Endothelial cell of umbilical vein (primary cell): ENCODE data around the gene FRZB. TPM values are rescaled to one million over a fixed set of nuclear protein-coding genes. Genes with fewer than 3 reads are reported as not detected.
A peak's percentile ranks its signal among the peaks of the same experiment; 100 is the strongest.

Experiments
- BruUV-seq: library from RNA; stranded (reverse); fragments of 400-500 nt; replicated peaks from 2 replicates; lab custom pipeline; 2021; lab: Mats Ljungman, UMichigan
- CTCF ChIA-PET: fragments of 300-600, 350-600 bp; sonication (Branson Sonifier 250); formaldehyde crosslinking; loops from one replicate; lab custom pipeline; 2021; ENCODE audit warnings: antibody characterized with exemption, inconsistent platforms; lab: Charles Lee
- POLR2A ChIA-PET: fragments of 300-600, 350-600 bp; sonication (Branson Sonifier 250); formaldehyde crosslinking; loops from one replicate; lab custom pipeline; 2021; ENCODE audit warnings: antibody characterized with exemption, inconsistent platforms; lab: Charles Lee
- DNase-seq: peaks from one replicate; pipeline ENCODE4 v3.0.0-alpha.2; 2011; ENCODE audit warnings: low read depth, low spot score
- FAIRE-seq: peaks from 2 replicates; lab custom pipeline; 2011; peaks lifted over from hg19 to GRCh38; lab: Jason Lieb, UNC
- H2AFZ ChIP-seq: 2 replicates; pipeline ENCODE4 v1.6.0; 2012; ENCODE audit warnings: low read depth, low read length, control low read depth, inconsistent platforms
- H3K27ac ChIP-seq: 2 replicates; pipeline ENCODE4 v1.5.1; 2011; ENCODE audit warnings: low read depth, mild to moderate bottlenecking, control low read depth, low read length, moderate library complexity; ENCODE audit not compliant: insufficient read depth
- H3K27me3 ChIP-seq, 2 experiments: 2 replicates each; pipeline versions ENCODE4 v1.6.0 to v1.6.1; 2011; ENCODE audit warnings: low read length in 2 of 2, mixed read lengths in 1 of 2; ENCODE audit not compliant: control insufficient read depth in 2 of 2, insufficient read depth in 2 of 2
- H3K36me3 ChIP-seq, 2 experiments: 2 replicates in 1 of 2; 3 replicates in 1 of 2; pipeline ENCODE4 v1.5.1; 2011; ENCODE audit warnings: low read length in 2 of 2, mild to moderate bottlenecking in 1 of 2, moderate library complexity in 1 of 2; ENCODE audit not compliant: control insufficient read depth in 2 of 2, insufficient read depth in 2 of 2; ENCODE audit errors: extremely low read depth in 1 of 2
- H3K4me1 ChIP-seq: 3 replicates; pipeline ENCODE4 v1.5.1; 2011; ENCODE audit warnings: mild to moderate bottlenecking, low read length; ENCODE audit not compliant: control insufficient read depth, insufficient read depth; ENCODE audit errors: extremely low read depth
- H3K4me2 ChIP-seq: 2 replicates; pipeline ENCODE4 v1.6.1; 2011; ENCODE audit warnings: low read length, control low read depth, mixed read lengths; ENCODE audit not compliant: insufficient read depth
- H3K4me3 ChIP-seq, 3 experiments: fragments of 200-600 bp in 1 of 3; sonication (generic), shearing (Covaris generic) in 1 of 3; replicated peaks in 1 of 3; 2 replicates each; pipeline ENCODE4 v1.5.1; 2011 to 2016; ENCODE audit warnings: control low read depth in 3 of 3, low read length in 3 of 3, mild to moderate bottlenecking in 2 of 3, inconsistent platforms in 1 of 3, low read depth in 1 of 3, moderate library complexity in 1 of 3; ENCODE audit not compliant: insufficient read depth in 1 of 3
- H3K79me2 ChIP-seq: 2 replicates; pipeline ENCODE4 v1.6.0; 2012; ENCODE audit warnings: low read length, inconsistent platforms; ENCODE audit not compliant: control insufficient read depth, insufficient read depth
- H3K9ac ChIP-seq: replicated peaks from 2 replicates; pipeline ENCODE3; 2011; ENCODE audit warnings: low read length, control low read depth; ENCODE audit not compliant: insufficient read depth; ENCODE audit errors: extremely low read depth
- H3K9me1 ChIP-seq: replicated peaks from 3 replicates; pipeline ENCODE4 v1.6.0; 2011; ENCODE audit warnings: mild to moderate bottlenecking, low read length; ENCODE audit not compliant: control insufficient read depth, insufficient read depth; ENCODE audit errors: extremely low read depth
- H3K9me3 ChIP-seq: replicated peaks from 2 replicates; pipeline ENCODE4 v1.5.1; 2012; ENCODE audit warnings: low read length, inconsistent platforms; ENCODE audit not compliant: control insufficient read depth, insufficient read depth
- H4K20me1 ChIP-seq: replicated peaks from 2 replicates; pipeline ENCODE3; 2011; ENCODE audit warnings: mild to moderate bottlenecking, low read length; ENCODE audit not compliant: control insufficient read depth, insufficient read depth; ENCODE audit errors: extremely low read depth
- CTCF ChIP-seq, 2 donors: IDR thresholded peaks; 1 replicate in 1 of 2; 2 replicates in 1 of 2; pipeline ENCODE4 v1.5.1; 2011; ENCODE audit warnings: low read length in 2 of 2, mild to moderate bottlenecking in 2 of 2, moderate library complexity in 2 of 2, control low read depth in 1 of 2, inconsistent platforms in 1 of 2, low read depth in 1 of 2; ENCODE audit not compliant: insufficient read depth in 1 of 2; ENCODE audit errors: extremely low read depth in 1 of 2
- EZH2 ChIP-seq: IDR thresholded peaks from 2 replicates; pipeline ENCODE4 v1.6.1; 2012; ENCODE audit warnings: borderline replicate concordance, low read depth, mild to moderate bottlenecking, moderate library complexity, low read length, inconsistent platforms; ENCODE audit not compliant: severe bottlenecking
- FOS ChIP-seq: IDR thresholded peaks from 2 replicates; pipeline ENCODE4 v1.6.1; 2011; ENCODE audit warnings: mild to moderate bottlenecking, low read length, moderate library complexity, borderline replicate concordance; ENCODE audit not compliant: insufficient read depth
- GATA2 ChIP-seq: IDR thresholded peaks from 2 replicates; pipeline ENCODE4 v1.7.0; 2011; ENCODE audit warnings: low read depth, mild to moderate bottlenecking, moderate library complexity, mixed read lengths, low read length; ENCODE audit not compliant: insufficient read length, insufficient read depth
- JUN ChIP-seq: IDR thresholded peaks from 2 replicates; pipeline ENCODE4 v1.6.1; 2011; ENCODE audit warnings: borderline replicate concordance, low read depth; ENCODE audit not compliant: insufficient read length, insufficient read depth
- MAX ChIP-seq: IDR thresholded peaks from 2 replicates; pipeline ENCODE4 v1.6.1; 2011; ENCODE audit not compliant: insufficient read depth, insufficient read length
- MYC ChIP-seq: IDR thresholded peaks from one replicate; pipeline ENCODE4 v1.6.1; 2011; ENCODE audit warnings: mild to moderate bottlenecking, low read depth, low read length
- POLR2A ChIP-seq: IDR thresholded peaks from 2 replicates; pipeline ENCODE4 v1.6.1; 2012; ENCODE audit warnings: low read depth, mild to moderate bottlenecking, control low read depth, low read length
- POLR2AphosphoS5 ChIP-seq: IDR thresholded peaks from 2 replicates; pipeline ENCODE4 v1.6.1; 2012; ENCODE audit warnings: low read depth, mild to moderate bottlenecking, control low read depth, low read length, moderate library complexity; ENCODE audit not compliant: insufficient read depth
- dilution Hi-C: fragments of 300-500 bp; cut with MboI; formaldehyde crosslinking; loops from one replicate; pipeline ENCODE4 v1.15.0; 2019; ENCODE audit warnings: low sequenced_read_pairs; ENCODE audit not compliant: extremely low pct_ligation_motif_present
- intact Hi-C: fragments of 100-400 bp; cut with micrococcal nuclease; formaldehyde crosslinking; loops from one replicate; pipeline ENCODE4 v1.10.0; 2022
- polyA plus RNA-seq, 4 experiments: library from polyadenylated mRNA; depleted of rRNA in 3 of 4; stranded (reverse) in 3 of 4; unstranded in 1 of 4; fragments of >200 nt; gene quantifications; 2 replicates each; pipeline versions ENCODE4 v1.2.1 to v1.2.3, GENCODE V29; 2011 to 2012; ENCODE audit warnings: missing spikeins in 1 of 4
- total RNA-seq: library from RNA; stranded (reverse); gene quantifications from 2 replicates; pipeline ENCODE4 v1.2.3, GENCODE V29; 2021

Gene FRZB
- total and polyA plus RNA-seq, 2 donors (not counting 3 experiments of a cell fraction or from before 2014, with no cell fraction given) = 0.04 TPM; not detected in 1

GRCh38 chr2:182912518-182912915 is 46.1 kb upstream of the FRZB start:
- Histone ChIP-seq H3K79me2 (no peaks in the 10 kb centered on the region), H3K27ac (no peak overlapping the region), H3K4me3 (no peak overlapping the region), H3K4me2 (no peak overlapping the region), H3K36me3 (peaks cover 3% of the 10 kb centered on the region in 2 experiments), H3K9ac (no peak overlapping the region), H3K9me1 (no peaks in the 10 kb centered on the region), H3K4me1 (no peaks in the 10 kb centered on the region), H2AFZ (no peak overlapping the region), H3K27me3 (no peaks in the 10 kb centered on the region), H3K9me3 (no peaks in the 10 kb centered on the region), H4K20me1 (peaks cover 2% of the 10 kb centered on the region)
- intact Hi-C loops (no loop called here), dilution Hi-C loops (no loop called here)
- peak; percentile 31 for FAIRE-seq
- POLR2A ChIA-PET = no interaction called here
- no peak for DNase-seq
- no peak for TF ChIP-seq JUN
- no peak for TF ChIP-seq POLR2AphosphoS5
- no peak for TF ChIP-seq CTCF (IDR thresholded peaks at IDR 0.05; ENCODE audit: extremely low read depth in 1 of 2, insufficient read depth in 1 of 2, low read depth in 1 of 2, low read length in 2 of 2)
- TF ChIP-seq POLR2A = no peak
- CTCF ChIA-PET = interaction anchor here (0.8 kb wide), 1 partner anchor 68 kb away, joined by 3 read pairs; no protein-coding TSS in a partner anchor
- BruUV-seq = no TSS peak

DNA sequence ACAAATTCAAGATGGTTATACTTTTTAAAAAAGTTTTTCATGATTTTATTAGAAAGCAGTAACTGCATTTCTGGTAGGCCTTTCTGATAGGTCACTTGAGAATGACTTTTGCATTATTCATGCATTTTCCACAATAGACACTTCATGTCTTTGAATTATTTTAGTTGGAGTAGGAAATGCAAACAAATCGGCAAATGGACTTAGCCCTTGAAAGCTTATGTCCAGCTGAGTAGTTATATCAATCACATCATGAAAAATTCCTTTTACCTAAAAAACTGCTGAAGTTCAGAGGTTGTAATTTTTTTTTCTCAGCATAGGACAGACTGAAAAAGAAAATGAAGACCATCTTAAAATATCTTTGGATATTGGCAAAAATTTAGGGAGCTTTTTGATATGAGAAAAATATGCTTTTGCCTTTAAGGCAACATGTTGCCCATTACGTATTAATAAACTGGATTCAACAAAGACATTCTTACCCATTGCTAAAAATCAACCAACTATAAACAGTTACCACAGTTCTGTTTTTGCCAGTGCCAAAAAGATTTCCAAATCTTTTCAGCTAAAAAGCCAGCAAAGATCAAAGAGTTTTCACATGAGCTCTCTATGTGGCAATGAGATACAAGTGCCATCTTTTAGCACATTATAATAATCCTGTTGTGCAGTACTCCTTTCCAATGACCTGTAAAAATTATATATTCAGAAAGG is 45.5 kb upstream of the FRZB start:
- H3K4me3 ChIP-seq = no peak overlapping the region
- ChIA-PET POLR2A (no interaction called here), CTCF (interaction anchor here (0.8 kb wide), 1 partner anchor 68 kb away, joined by 3 read pairs; no protein-coding TSS in a partner anchor)
- H3K9ac ChIP-seq = no peak overlapping the region
- H3K9me3 ChIP-seq = no peaks in the 10 kb centered on the region
- no peaks in the 10 kb centered on the region for H3K9me1 ChIP-seq
- no peaks in the 10 kb centered on the region for H3K4me1 ChIP-seq
- H2AFZ ChIP-seq = no peak overlapping the region
- H3K79me2 ChIP-seq = no peaks in the 10 kb centered on the region
- H3K27ac ChIP-seq = no peak overlapping the region
- TF ChIP-seq MAX (no peak), CTCF (IDR thresholded peaks at IDR 0.05; ENCODE audit: extremely low read depth in 1 of 2, insufficient read depth in 1 of 2, low read depth in 1 of 2, low read length in 2 of 2) (no peak), POLR2A (no peak), POLR2AphosphoS5 (no peak), MYC (no peak), FOS (no peak), GATA2 (no peak), JUN (no peak), EZH2 (no peak)
- intact Hi-C loops (no loop called here), dilution Hi-C loops (no loop called here)
- FAIRE-seq = no peak
- no peaks in the 10 kb centered on the region for H3K27me3 ChIP-seq
- no peak overlapping the region for H3K4me2 ChIP-seq
- no TSS peak for BruUV-seq
- H3K36me3 ChIP-seq = peaks cover under 1 to 3% of the 10 kb centered on the region in 2 experiments
- H4K20me1 ChIP-seq = no peaks in the 10 kb centered on the region
- no peak for DNase-seq
